ENCODE data around the gene HADH. TPM values are rescaled to one million over a fixed set of nuclear protein-coding genes. Genes with fewer than 3 reads are reported as not detected.

The HADH gene
- total RNA-seq, 2 donors from 2014 or later: 32.5 to 53.0 TPM

DNA sequence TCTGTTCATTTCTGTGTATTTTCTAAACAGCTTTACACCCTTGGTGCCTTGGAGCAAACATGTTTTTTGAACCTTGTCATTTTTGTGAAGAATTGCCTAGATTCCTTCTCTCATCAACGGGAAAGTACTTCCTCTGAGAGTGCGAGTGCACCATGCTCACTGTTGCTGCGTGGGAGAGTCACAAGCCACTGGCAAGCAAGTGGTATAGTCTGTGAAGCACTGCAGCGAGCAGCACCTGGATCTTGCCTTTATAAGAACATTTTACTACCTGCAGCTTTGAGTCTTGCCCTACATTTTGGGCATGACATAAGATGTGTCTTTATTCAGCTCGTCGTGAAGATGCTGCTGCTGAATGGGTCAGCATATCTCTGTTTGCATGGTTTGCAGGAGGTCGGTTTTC is 44.9 kb downstream of the HADH start:
- Mint-ChIP-seq H3K27ac (no peak overlapping the region), H3K9me3 (no peaks in the 10 kb centered on the region), H3K4me3 (no peak overlapping the region), H3K27me3 (ENCODE audit: insufficient read depth) (no peaks in the 10 kb centered on the region), H3K36me3 (ENCODE audit: low read depth) (peaks cover 21% of the 10 kb centered on the region), H3K4me1 (no peaks in the 10 kb centered on the region)
- Histone ChIP-seq H3K27ac (ENCODE audit: low read depth, low read length) (no peak overlapping the region), H3K36me3 (ENCODE audit: control insufficient read depth, insufficient read depth, low read length) (peaks cover 12% of the 10 kb centered on the region), H3K9me3 (ENCODE audit: control insufficient read depth, low read length) (no peaks in the 10 kb centered on the region), H3K27me3 (ENCODE audit: control insufficient read depth, insufficient read depth, low read length, poor library complexity, severe bottlenecking) (no peaks in the 10 kb centered on the region), H3K9ac (ENCODE audit: extremely low read depth, low read length, poor library complexity, severe bottlenecking) (no peak overlapping the region), H3K4me1 (ENCODE audit: control insufficient read depth, insufficient read depth, low read length) (no peaks in the 10 kb centered on the region), H3K4me3 (ENCODE audit: low read length) (no peak overlapping the region)
- TF ChIP-seq, protein P1, sequence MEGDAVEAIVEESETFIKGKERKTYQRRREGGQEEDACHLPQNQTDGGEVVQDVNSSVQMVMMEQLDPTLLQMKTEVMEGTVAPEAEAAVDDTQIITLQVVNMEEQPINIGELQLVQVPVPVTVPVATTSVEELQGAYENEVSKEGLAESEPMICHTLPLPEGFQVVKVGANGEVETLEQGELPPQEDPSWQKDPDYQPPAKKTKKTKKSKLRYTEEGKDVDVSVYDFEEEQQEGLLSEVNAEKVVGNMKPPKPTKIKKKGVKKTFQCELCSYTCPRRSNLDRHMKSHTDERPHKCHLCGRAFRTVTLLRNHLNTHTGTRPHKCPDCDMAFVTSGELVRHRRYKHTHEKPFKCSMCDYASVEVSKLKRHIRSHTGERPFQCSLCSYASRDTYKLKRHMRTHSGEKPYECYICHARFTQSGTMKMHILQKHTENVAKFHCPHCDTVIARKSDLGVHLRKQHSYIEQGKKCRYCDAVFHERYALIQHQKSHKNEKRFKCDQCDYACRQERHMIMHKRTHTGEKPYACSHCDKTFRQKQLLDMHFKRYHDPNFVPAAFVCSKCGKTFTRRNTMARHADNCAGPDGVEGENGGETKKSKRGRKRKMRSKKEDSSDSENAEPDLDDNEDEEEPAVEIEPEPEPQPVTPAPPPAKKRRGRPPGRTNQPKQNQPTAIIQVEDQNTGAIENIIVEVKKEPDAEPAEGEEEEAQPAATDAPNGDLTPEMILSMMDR (conservative IDR thresholded peaks at IDR 0.05): no peak
- DNase-seq: no peak
- 87 to 93% methylated on average over 6 to 7 of the region's 7 CpGs for whole genome bisulfite sequencing, 2 experiments (ENCODE audit: insufficient coverage in 1 of 2, insufficient read length in 1 of 2)

DNA sequence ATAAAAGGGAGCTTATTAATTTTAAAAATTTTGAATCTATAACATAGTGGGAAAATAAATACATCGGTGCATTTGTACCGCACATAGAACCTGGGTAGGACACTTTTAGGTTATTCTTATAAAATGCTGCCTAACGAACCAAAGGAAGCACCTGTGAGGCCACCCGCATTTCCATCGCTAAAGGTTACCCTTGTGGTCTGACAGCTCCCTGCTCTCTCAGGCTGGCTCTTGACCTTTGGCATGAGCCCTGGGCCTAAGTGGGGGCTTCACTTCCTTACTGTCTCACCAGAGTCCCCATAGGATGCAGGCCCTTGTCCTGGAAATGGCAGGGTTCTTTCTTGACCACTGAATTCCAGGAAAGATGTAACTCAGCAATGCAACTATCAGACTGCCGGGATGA is 46.0 kb downstream of the HADH start:
- Histone ChIP-seq H3K4me3 (ENCODE audit: low read length) (no peak overlapping the region), H3K36me3 (ENCODE audit: control insufficient read depth, insufficient read depth, low read length) (peaks cover 12% of the 10 kb centered on the region), H3K27me3 (ENCODE audit: control insufficient read depth, insufficient read depth, low read length, poor library complexity, severe bottlenecking) (no peaks in the 10 kb centered on the region), H3K9ac (ENCODE audit: extremely low read depth, low read length, poor library complexity, severe bottlenecking) (no peak overlapping the region), H3K27ac (ENCODE audit: low read depth, low read length) (no peak overlapping the region), H3K9me3 (ENCODE audit: control insufficient read depth, low read length) (no peaks in the 10 kb centered on the region), H3K4me1 (ENCODE audit: control insufficient read depth, insufficient read depth, low read length) (no peaks in the 10 kb centered on the region)
- Mint-ChIP-seq H3K27ac (no peak overlapping the region), H3K27me3 (ENCODE audit: insufficient read depth) (no peaks in the 10 kb centered on the region), H3K4me1 (no peaks in the 10 kb centered on the region), H3K9me3 (no peaks in the 10 kb centered on the region), H3K36me3 (ENCODE audit: low read depth) (peaks cover 16% of the 10 kb centered on the region), H3K4me3 (no peak overlapping the region)
- DNase-seq: no peak
- 94 to 100% methylated on average over 4 to 6 of the region's 6 CpGs for WGBS, 2 experiments (ENCODE audit: insufficient coverage in 1 of 2, insufficient read length in 1 of 2)
- TF ChIP-seq, protein P1 (conservative IDR thresholded peaks at IDR 0.05): no peak

DNA sequence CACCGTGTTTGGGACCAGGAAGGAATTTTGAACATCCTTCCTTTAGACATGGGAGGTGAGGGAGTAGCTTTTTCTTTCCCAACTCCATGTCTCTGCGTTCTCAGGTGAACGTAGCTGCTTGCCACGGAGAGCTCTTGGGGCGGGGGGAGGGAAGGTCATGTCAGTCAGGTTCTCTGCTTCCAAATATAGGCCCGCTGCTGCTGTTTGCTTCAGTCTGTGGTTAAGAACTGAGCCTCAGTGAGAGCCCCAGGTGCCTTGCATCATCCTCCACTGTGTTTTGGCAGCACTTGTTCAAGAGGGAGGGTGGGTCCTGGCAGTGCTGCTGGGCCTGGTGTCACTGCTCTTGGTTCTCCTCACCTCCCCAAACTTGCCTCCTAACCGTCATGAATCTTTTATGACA is 46.5 kb downstream of the HADH start:
- Mint-ChIP-seq H3K36me3 (ENCODE audit: low read depth) (peaks cover 14% of the 10 kb centered on the region), H3K4me1 (no peaks in the 10 kb centered on the region), H3K4me3 (no peak overlapping the region), H3K9me3 (no peaks in the 10 kb centered on the region), H3K27ac (no peak overlapping the region), H3K27me3 (ENCODE audit: insufficient read depth) (no peaks in the 10 kb centered on the region)
- Histone ChIP-seq H3K36me3 (ENCODE audit: control insufficient read depth, insufficient read depth, low read length) (peaks cover 12% of the 10 kb centered on the region), H3K4me1 (ENCODE audit: control insufficient read depth, insufficient read depth, low read length) (no peaks in the 10 kb centered on the region), H3K9ac (ENCODE audit: extremely low read depth, low read length, poor library complexity, severe bottlenecking) (no peak overlapping the region), H3K9me3 (ENCODE audit: control insufficient read depth, low read length) (no peaks in the 10 kb centered on the region), H3K4me3 (ENCODE audit: low read length) (no peak overlapping the region), H3K27ac (ENCODE audit: low read depth, low read length) (no peak overlapping the region), H3K27me3 (ENCODE audit: control insufficient read depth, insufficient read depth, low read length, poor library complexity, severe bottlenecking) (no peaks in the 10 kb centered on the region)
- WGBS, 2 experiments (ENCODE audit: insufficient coverage in 1 of 2, insufficient read length in 1 of 2): 94 to 95% methylated on average over 3 to 7 of the region's 7 CpGs
- TF ChIP-seq, protein P1 (conservative IDR thresholded peaks at IDR 0.05): no peak
- DNase-seq: no peak
